Neural cell (in vitro differentiated cells): ENCODE measurements around the gene GLI2. TPM values are rescaled to one million over a fixed set of nuclear protein-coding genes. Genes with fewer than 3 reads are reported as not detected.

ENCODE experiments used
- H2AFZ ChIP-seq: fragments of 200-600, 300-800 bp; sonication (generic), shearing (Covaris generic); 2 replicates; pipeline ENCODE4 v1.6.0; 2014; ENCODE audit warnings: low read depth, mild to moderate bottlenecking, antibody characterized with exemption, low read length, moderate library complexity
- H3F3A ChIP-seq: fragments of 200-600 bp; shearing (Covaris generic); 2 replicates; pipeline ENCODE4 v1.6.1; 2016; ENCODE audit warnings: mild to moderate bottlenecking, moderate library complexity, mixed read lengths, antibody characterized with exemption, low read length; ENCODE audit not compliant: insufficient read depth, poor library complexity, severe bottlenecking
- H3K27ac ChIP-seq: fragments of 200-600, 300-800 bp; sonication (generic), shearing (Covaris generic); 2 replicates; pipeline ENCODE4 v1.5.1; 2014; ENCODE audit warnings: mild to moderate bottlenecking, low read length, moderate library complexity
- H3K27me3 ChIP-seq: fragments of 300-800, 200-600 bp; sonication (generic), shearing (Covaris generic); 2 replicates; pipeline ENCODE4 v1.6.0; 2014; ENCODE audit warnings: mild to moderate bottlenecking, low read depth, low read length, moderate library complexity; ENCODE audit not compliant: insufficient read depth
- H3K36me3 ChIP-seq: fragments of 300-800, 200-600 bp; sonication (generic), shearing (Covaris generic); 2 replicates; pipeline ENCODE4 v1.5.1; 2014; ENCODE audit warnings: mild to moderate bottlenecking, antibody characterized with exemption, low read length, moderate library complexity; ENCODE audit not compliant: insufficient read depth
- H3K4me2 ChIP-seq: fragments of 300-800, 200-600 bp; sonication (generic), shearing (Covaris generic); 2 replicates; pipeline ENCODE4 v1.6.0; 2014; ENCODE audit warnings: mild to moderate bottlenecking, low read length
- H3K4me3 ChIP-seq: fragments of 300-800, 200-600 bp; sonication (generic), shearing (Covaris generic); 2 replicates; pipeline ENCODE4 v1.5.1; 2014; ENCODE audit warnings: mild to moderate bottlenecking, low read length, moderate library complexity
- H3K79me2 ChIP-seq: fragments of 200-600 bp; shearing (Covaris generic); replicated peaks from 2 replicates; pipeline ENCODE4 v1.6.0; 2014; ENCODE audit warnings: mild to moderate bottlenecking, low read length, moderate library complexity; ENCODE audit not compliant: insufficient read depth
- H3K9ac ChIP-seq: fragments of 300-800, 200-600 bp; sonication (generic), shearing (Covaris generic); 2 replicates; pipeline ENCODE4 v1.6.1; 2016; ENCODE audit warnings: mild to moderate bottlenecking, low read length, mixed read lengths
- H3K9me2 ChIP-seq: fragments of 200-600 bp; shearing (Covaris generic); 2 replicates; pipeline ENCODE4 v1.6.1; 2016; ENCODE audit warnings: mild to moderate bottlenecking, low read length, mixed read lengths; ENCODE audit not compliant: insufficient read depth
- H3K9me3 ChIP-seq: fragments of 200-600, 300-800 bp; sonication (generic), shearing (Covaris generic); 2 replicates; pipeline ENCODE4 v1.6.1; 2016; ENCODE audit warnings: mild to moderate bottlenecking, mixed run types, low read length, moderate library complexity, mixed read lengths
- H4K20me1 ChIP-seq: fragments of 200-600 bp; shearing (Covaris generic); 2 replicates; pipeline ENCODE4 v1.6.1; 2016; ENCODE audit warnings: mild to moderate bottlenecking, mixed run types; ENCODE audit not compliant: insufficient read depth
- CTCF ChIP-seq: fragments of 450-650 bp; IDR thresholded peaks from 2 replicates; pipeline ENCODE4 v1.5.1; 2014; ENCODE audit warnings: antibody characterized with exemption, mild to moderate bottlenecking, moderate library complexity; ENCODE audit not compliant: poor library complexity, severe bottlenecking
- EP300 ChIP-seq: fragments of 450-650 bp; conservative IDR thresholded peaks from 2 replicates; pipeline ENCODE4 v1.6.1; 2014; ENCODE audit warnings: antibody characterized with exemption, mild to moderate bottlenecking, moderate library complexity; ENCODE audit not compliant: poor library complexity, severe bottlenecking
- EZH2 ChIP-seq: fragments of 200-600, 300-800 bp; shearing (Covaris generic), sonication (generic); IDR thresholded peaks from 2 replicates; pipeline ENCODE4 v1.6.1; 2014; ENCODE audit warnings: antibody characterized with exemption, low read length, borderline replicate concordance, mild to moderate bottlenecking; ENCODE audit not compliant: insufficient read depth, poor library complexity, severe bottlenecking
- MXI1 ChIP-seq: fragments of 450-650 bp; conservative IDR thresholded peaks from 2 replicates; pipeline ENCODE4 v1.6.1; 2014; ENCODE audit warnings: antibody characterized with exemption, mild to moderate bottlenecking; ENCODE audit not compliant: poor library complexity, severe bottlenecking
- POLR2AphosphoS5 ChIP-seq: IDR thresholded peaks from 2 replicates; pipeline ENCODE4 v1.6.1; 2012
- RAD21 ChIP-seq: fragments of 450-650 bp; conservative IDR thresholded peaks from 2 replicates; pipeline ENCODE4 v1.6.1; 2014; ENCODE audit warnings: antibody characterized with exemption, mild to moderate bottlenecking, moderate library complexity
- REST ChIP-seq: IDR thresholded peaks from 2 replicates; pipeline ENCODE4 v1.6.1; 2012; ENCODE audit warnings: borderline replicate concordance
- SMC3 ChIP-seq: fragments of 450-650 bp; conservative IDR thresholded peaks from 2 replicates; pipeline ENCODE4 v1.6.1; 2014; ENCODE audit warnings: antibody characterized with exemption, mild to moderate bottlenecking, moderate library complexity; ENCODE audit not compliant: poor library complexity
- TAF1 ChIP-seq: IDR thresholded peaks from 2 replicates; pipeline ENCODE4 v1.6.1; 2012; ENCODE audit warnings: low read depth
- polyA plus RNA-seq: library from polyadenylated mRNA; depleted of rRNA; stranded (reverse); fragments of >200 nt; gene quantifications from 2 replicates; pipeline ENCODE4 v1.2.3, GENCODE V29; 2014

GLI2 gene
- polyA plus RNA-seq, 1 donor from 2014 or later, result 0.14 TPM

GRCh38 chr2:120769787-120770120 is 34.1 kb downstream of the GLI2 start:
- no peak for TF ChIP-seq REST
- no peak overlapping the region for H3K27ac ChIP-seq
- H3K4me3 ChIP-seq, result no peak overlapping the region
- H3K27me3 ChIP-seq, result no peaks in the 10 kb centered on the region
- no peak overlapping the region for H3K9ac ChIP-seq
- H2AFZ ChIP-seq, result no peak overlapping the region
- H3K4me2 ChIP-seq, result no peak overlapping the region
- no peaks in the 10 kb centered on the region for H3K9me3 ChIP-seq
- H3K36me3 ChIP-seq, result no peaks in the 10 kb centered on the region
- no peaks in the 10 kb centered on the region for H4K20me1 ChIP-seq
- H3K79me2 ChIP-seq, result peaks cover 57% of the 10 kb centered on the region
- no peaks in the 10 kb centered on the region for H3K9me2 ChIP-seq
- no peaks in the 10 kb centered on the region for H3F3A ChIP-seq

- Histone ChIP-seq H3K27ac (no peak overlapping the region), H3K4me3 (no peak overlapping the region), H3K9me2 (no peaks in the 10 kb centered on the region), H3K27me3 (no peaks in the 10 kb centered on the region), H3K79me2 (peaks cover 58% of the 10 kb centered on the region), H3F3A (no peaks in the 10 kb centered on the region), H2AFZ (no peak overlapping the region), H3K4me2 (no peak overlapping the region), H3K9ac (no peak overlapping the region), H3K9me3 (no peaks in the 10 kb centered on the region), H3K36me3 (no peaks in the 10 kb centered on the region), H4K20me1 (no peaks in the 10 kb centered on the region)
- TF ChIP-seq RAD21, result no peak
- TF ChIP-seq TAF1, result no peak
- no peak for TF ChIP-seq EP300
- no peak for TF ChIP-seq CTCF
- TF ChIP-seq POLR2AphosphoS5, result no peak
- no peak for TF ChIP-seq EZH2
- TF ChIP-seq MXI1, result no peak
- TF ChIP-seq REST, result no peak
- no peak for TF ChIP-seq SMC3
Measured at GRCh38 chr2:120770176-120770575, 34.5 kb downstream of the GLI2 start.
